MCF 10A (cell line): ENCODE data around the gene MARF1. TPM values are rescaled to one million over a fixed set of nuclear protein-coding genes. Genes with fewer than 3 reads are reported as not detected.

Source experiments
- BruUV-seq: library from RNA; stranded (reverse); fragments of 400-500 nt; replicated peaks from 2 replicates; lab custom pipeline; 2021; lab: Mats Ljungman, UMichigan
- CTCF ChIA-PET: fragments of 300-600 bp; sonication (Branson Sonifier 250); formaldehyde crosslinking; extraction: SDS; loops from one replicate; lab custom pipeline; 2021; ENCODE audit warnings: antibody characterized with exemption, inconsistent platforms; lab: Yijun Ruan, JAX
- POLR2A ChIA-PET: fragments of 300-600, 350-650 bp; sonication (Branson Sonifier 250); formaldehyde crosslinking; extraction: SDS; loops from one replicate; lab custom pipeline; 2020; ENCODE audit warnings: antibody characterized with exemption, inconsistent platforms; lab: Yijun Ruan, JAX
- DNase-seq: peaks from one replicate; pipeline ENCODE4 v3.0.0-alpha.2; 2018; ENCODE audit not compliant: unreplicated experiment
- H3K27ac Mint-ChIP-seq: one replicate; pipeline ENCODE4 v1.8.0; 2022; ENCODE audit warnings: mild to moderate bottlenecking, low read depth, mixed read lengths; ENCODE audit not compliant: unreplicated experiment
- H3K27me3 Mint-ChIP-seq: one replicate; pipeline ENCODE4 v1.8.0; 2022; ENCODE audit warnings: mixed read lengths; ENCODE audit not compliant: insufficient read depth, unreplicated experiment
- H3K36me3 Mint-ChIP-seq: one replicate; pipeline ENCODE4 v1.8.0; 2022; ENCODE audit warnings: mild to moderate bottlenecking, moderate library complexity, mixed read lengths; ENCODE audit not compliant: insufficient read depth, unreplicated experiment
- H3K4me1 Mint-ChIP-seq: one replicate; pipeline ENCODE4 v1.8.0; 2022; ENCODE audit warnings: mixed read lengths; ENCODE audit not compliant: insufficient read depth, unreplicated experiment
- H3K4me3 Mint-ChIP-seq: one replicate; pipeline ENCODE4 v1.8.0; 2022; ENCODE audit warnings: mild to moderate bottlenecking, moderate library complexity, mixed read lengths; ENCODE audit not compliant: unreplicated experiment
- H3K9me3 Mint-ChIP-seq: one replicate; pipeline ENCODE4 v1.8.0; 2022; ENCODE audit warnings: mixed read lengths; ENCODE audit not compliant: unreplicated experiment
- CTCF ChIP-seq: fragments of 200-600 bp; IDR thresholded peaks from one replicate; pipeline ENCODE4 v1.8.0; 2022; ENCODE audit warnings: antibody characterized with exemption, mild to moderate bottlenecking; ENCODE audit not compliant: unreplicated experiment
- intact Hi-C: fragments of 100-400 bp; cut with micrococcal nuclease; formaldehyde crosslinking; loops from 2 replicates; pipeline ENCODE4 v1.14.1; 2022
- total RNA-seq: library from RNA; stranded (reverse); gene quantifications from 2 replicates; pipeline ENCODE4 v1.2.3, GENCODE V29; 2022

Gene MARF1
- total RNA-seq, 1 experiment from 2014 or later, result 48.1 TPM

DNA sequence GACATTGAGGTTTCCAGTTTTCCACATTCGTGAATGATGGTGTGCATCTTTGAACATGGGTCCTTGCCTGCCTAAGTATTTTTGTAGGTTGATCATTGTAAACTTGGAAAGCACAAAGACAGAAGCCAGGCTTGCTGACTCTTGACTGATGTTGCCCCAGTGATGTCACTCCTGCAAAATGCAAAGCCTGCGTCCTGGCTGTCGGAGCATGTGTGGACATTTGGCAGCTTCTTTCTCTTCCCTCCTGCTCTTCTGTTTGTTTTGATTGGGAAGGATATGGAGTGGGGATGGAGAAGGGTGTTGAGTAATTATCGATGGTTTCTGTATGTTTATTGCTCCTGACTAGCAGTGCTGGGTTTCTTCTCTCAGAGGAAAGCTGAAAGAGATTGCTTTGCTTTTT lies 10.3 kb upstream of the MARF1 start:
- CTCF ChIA-PET, result interaction anchor here (0.9 to 3.4 kb wide), 5 partner anchors 11 to 50 kb away, joined by 3 to 16 read pairs (median 4); partner anchors contain the start of gene MARF1
- H3K9me3 Mint-ChIP-seq, result no peaks in the 10 kb centered on the region
- peak overlapping the region; percentile 79 for H3K27ac Mint-ChIP-seq
- no TSS peak for BruUV-seq
- no peak for TF ChIP-seq CTCF
- peak; percentile 67 for DNase-seq
- intact Hi-C loops, result no loop called here
- POLR2A ChIA-PET, result interaction anchor here (0.6 to 6.3 kb wide), 6 partner anchors 10 to 1678 kb away, joined by 3 to 139 read pairs (median 6); partner anchors contain the start of gene MARF1
- H3K27me3 Mint-ChIP-seq, result no peaks in the 10 kb centered on the region
- H3K4me1 Mint-ChIP-seq, result peaks cover 8% of the 10 kb centered on the region
- peak overlapping the region; percentile 47 for H3K4me3 Mint-ChIP-seq
- peaks cover 26% of the 10 kb centered on the region for H3K36me3 Mint-ChIP-seq

- Mint-ChIP-seq H3K36me3 (peaks cover 20% of the 10 kb centered on the region), H3K4me1 (peaks cover 8% of the 10 kb centered on the region), H3K27ac (peak overlapping the region; percentile 79), H3K27me3 (no peaks in the 10 kb centered on the region), H3K4me3 (peak overlapping the region; percentile 100), H3K9me3 (no peaks in the 10 kb centered on the region)
- no TSS peak for BruUV-seq
- CTCF ChIA-PET, result interaction anchor here (0.5 to 3.4 kb wide), 7 partner anchors 10 to 146 kb away, joined by 3 to 16 read pairs (median 3); partner anchors contain the start of gene MARF1
- peak; percentile 29 for DNase-seq
- POLR2A ChIA-PET, result interaction anchor here (0.6 to 6.3 kb wide), 6 partner anchors 9 to 1677 kb away, joined by 3 to 139 read pairs (median 6); partner anchors contain the start of gene MARF1
- intact Hi-C loops, result no loop called here
- TF ChIP-seq CTCF, result no peak
Observed at GRCh38 chr16:15652293-15653001, 9.5 kb upstream of the MARF1 start.

GRCh38 chr16:15650698-15651171 lies 7.8 kb upstream of the MARF1 start:
- POLR2A ChIA-PET, result interaction anchor here (0.7 to 6.3 kb wide), 8 partner anchors 7 to 238 kb away, joined by 3 to 139 read pairs (median 6); partner anchors contain the start of genes CEP20 and MARF1
- peaks cover 8% of the 10 kb centered on the region for H3K4me1 Mint-ChIP-seq
- no peaks in the 10 kb centered on the region for H3K27me3 Mint-ChIP-seq
- peak overlapping the region; percentile 96 for H3K27ac Mint-ChIP-seq
- peak; percentile 46 for DNase-seq
- H3K4me3 Mint-ChIP-seq, result peak overlapping the region; percentile 100
- BruUV-seq, result no TSS peak
- intact Hi-C loops, result loop anchor here (2.0 kb wide), 1 partner anchor 54 kb away; no protein-coding TSS in a partner anchor
- peaks cover 9% of the 10 kb centered on the region for H3K36me3 Mint-ChIP-seq
- TF ChIP-seq CTCF, result no peak
- CTCF ChIA-PET, result interaction anchor here (0.8 to 3.4 kb wide), 2 partner anchors 9 to 175 kb away, joined by 3 to 14 read pairs; partner anchors contain the start of gene MARF1
- no peaks in the 10 kb centered on the region for H3K9me3 Mint-ChIP-seq
